Osteocyte (in vitro differentiated cells): ENCODE measurements around the gene MELTF. TPM values are rescaled to one million over a fixed set of nuclear protein-coding genes. Genes with fewer than 3 reads are reported as not detected.

Experiments used
- total RNA-seq: library from RNA; stranded (reverse); gene quantifications from 2 replicates; pipeline ENCODE4 v1.2.1, GENCODE V29; 2021

Gene MELTF
- total RNA-seq, 1 donor from 2014 or later, result 1.4 TPM

Other genes starting within 250 kb of the MELTF start
- gene SENP5, start 161.9 kb downstream of the MELTF start, total RNA-seq, result 35.9 and 36.9 TPM in 2 replicates
- gene NCBP2, start 87.3 kb downstream of the MELTF start, total RNA-seq, result 59.5 and 66.1 TPM in 2 replicates
- gene PIGZ, start 61.0 kb downstream of the MELTF start, total RNA-seq, result 7.9 and 9.5 TPM in 2 replicates